Measurements from ENCODE around the gene GASK1A. TPM values are rescaled to one million over a fixed set of nuclear protein-coding genes. Genes with fewer than 3 reads are reported as not detected.

The GASK1A gene
- total and polyA plus RNA-seq, 10 of the 15 experiments (the other 5 are each of a cell fraction or from before 2014, with no cell fraction given) = 0.18 TPM; not detected in 9

- TF ChIP-seq, protein P1, sequence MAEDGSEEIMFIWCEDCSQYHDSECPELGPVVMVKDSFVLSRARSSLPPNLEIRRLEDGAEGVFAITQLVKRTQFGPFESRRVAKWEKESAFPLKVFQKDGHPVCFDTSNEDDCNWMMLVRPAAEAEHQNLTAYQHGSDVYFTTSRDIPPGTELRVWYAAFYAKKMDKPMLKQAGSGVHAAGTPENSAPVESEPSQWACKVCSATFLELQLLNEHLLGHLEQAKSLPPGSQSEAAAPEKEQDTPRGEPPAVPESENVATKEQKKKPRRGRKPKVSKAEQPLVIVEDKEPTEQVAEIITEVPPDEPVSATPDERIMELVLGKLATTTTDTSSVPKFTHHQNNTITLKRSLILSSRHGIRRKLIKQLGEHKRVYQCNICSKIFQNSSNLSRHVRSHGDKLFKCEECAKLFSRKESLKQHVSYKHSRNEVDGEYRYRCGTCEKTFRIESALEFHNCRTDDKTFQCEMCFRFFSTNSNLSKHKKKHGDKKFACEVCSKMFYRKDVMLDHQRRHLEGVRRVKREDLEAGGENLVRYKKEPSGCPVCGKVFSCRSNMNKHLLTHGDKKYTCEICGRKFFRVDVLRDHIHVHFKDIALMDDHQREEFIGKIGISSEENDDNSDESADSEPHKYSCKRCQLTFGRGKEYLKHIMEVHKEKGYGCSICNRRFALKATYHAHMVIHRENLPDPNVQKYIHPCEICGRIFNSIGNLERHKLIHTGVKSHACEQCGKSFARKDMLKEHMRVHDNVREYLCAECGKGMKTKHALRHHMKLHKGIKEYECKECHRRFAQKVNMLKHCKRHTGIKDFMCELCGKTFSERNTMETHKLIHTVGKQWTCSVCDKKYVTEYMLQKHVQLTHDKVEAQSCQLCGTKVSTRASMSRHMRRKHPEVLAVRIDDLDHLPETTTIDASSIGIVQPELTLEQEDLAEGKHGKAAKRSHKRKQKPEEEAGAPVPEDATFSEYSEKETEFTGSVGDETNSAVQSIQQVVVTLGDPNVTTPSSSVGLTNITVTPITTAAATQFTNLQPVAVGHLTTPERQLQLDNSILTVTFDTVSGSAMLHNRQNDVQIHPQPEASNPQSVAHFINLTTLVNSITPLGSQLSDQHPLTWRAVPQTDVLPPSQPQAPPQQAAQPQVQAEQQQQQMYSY (CRISPR knock-in tag; IDR thresholded peaks at IDR 0.05) = no peak
- CTCF ChIA-PET = no interaction called here
- Histone ChIP-seq H4K20me1 (ENCODE audit: control insufficient read depth, insufficient read depth) (no peaks in the 10 kb centered on the region), H3K36me3 (ENCODE audit: control insufficient read depth in 2 of 2, insufficient read depth in 2 of 2, low read length in 1 of 2) (no peaks in the 10 kb centered on the region), H3K4me2 (ENCODE audit: control insufficient read depth, insufficient read depth) (no peak overlapping the region), H3K79me2 (ENCODE audit: control insufficient read depth, insufficient read depth, low read length) (no peaks in the 10 kb centered on the region), H3K9me3 (replicated peaks; ENCODE audit: control insufficient read depth, insufficient read depth, low read length) (peaks cover 18% of the 10 kb centered on the region; the same call in 2 of the 3 replicates), H3K4me3 (no peak overlapping the region), H3K9ac (ENCODE audit: control insufficient read depth, insufficient read depth, low read length) (no peak overlapping the region), H3K27ac (ENCODE audit: control insufficient read depth, insufficient read depth) (no peak overlapping the region), H3K27me3 (replicated peaks in 1 of 2; ENCODE audit: control insufficient read depth in 2 of 2, insufficient read depth in 2 of 2, low read length in 1 of 2) (no peaks in the 10 kb centered on the region), H2AFZ (ENCODE audit: control insufficient read depth, low read depth, low read length) (no peak overlapping the region), H3K4me1 (ENCODE audit: control insufficient read depth, insufficient read depth, low read length) (no peaks in the 10 kb centered on the region)
- DNase-seq (ENCODE audit: low read depth, low spot score) (no peak), ATAC-seq (no peak), FAIRE-seq (no peak)
- intact Hi-C loops (cut with micrococcal nuclease; ENCODE audit: unreplicated experiment) (no loop called here), in situ Hi-C loops (cut with MboI) (no loop called here)
- SMC1A ChIA-PET (ENCODE audit: uncharacterized antibody, unreplicated experiment) = no interaction called here
- RAD21 ChIA-PET (ENCODE audit: unreplicated experiment) = no interaction called here
- BruUV-seq (replicated peaks) = no TSS peak
- POLR2A ChIA-PET = no interaction called here
- WGBS (ENCODE audit: insufficient coverage, insufficient replicate concordance, low lambda C conversion rate, missing lambda C conversion rate) = 100% methylated on average over 1 of the region's 1 CpG
These were observed 36.5 kb downstream of the GASK1A start for GRCh38 chr3:43015572-43015971.

- POLR2A ChIA-PET = no interaction called here
- WGBS (ENCODE audit: insufficient coverage, insufficient replicate concordance, low lambda C conversion rate, missing lambda C conversion rate) = 15% methylated on average over 5 of the region's 5 CpGs
- in situ Hi-C loops (cut with MboI) (no loop called here), intact Hi-C loops (cut with micrococcal nuclease; ENCODE audit: unreplicated experiment) (no loop called here)
- Histone ChIP-seq H4K20me1 (ENCODE audit: control insufficient read depth, insufficient read depth) (no peaks in the 10 kb centered on the region), H2AFZ (ENCODE audit: control insufficient read depth, low read depth, low read length) (no peak overlapping the region), H3K4me2 (ENCODE audit: control insufficient read depth, insufficient read depth) (no peak overlapping the region), H3K4me3 (no peak overlapping the region), H3K79me2 (ENCODE audit: control insufficient read depth, insufficient read depth, low read length) (no peaks in the 10 kb centered on the region), H3K27ac (ENCODE audit: control insufficient read depth, insufficient read depth) (no peak overlapping the region), H3K9ac (ENCODE audit: control insufficient read depth, insufficient read depth, low read length) (no peak overlapping the region), H3K36me3 (ENCODE audit: control insufficient read depth in 2 of 2, insufficient read depth in 2 of 2, low read length in 1 of 2) (no peaks in the 10 kb centered on the region), H3K27me3 (replicated peaks in 1 of 2; ENCODE audit: control insufficient read depth in 2 of 2, insufficient read depth in 2 of 2, low read length in 1 of 2) (no peaks in the 10 kb centered on the region), H3K4me1 (ENCODE audit: control insufficient read depth, insufficient read depth, low read length) (no peaks in the 10 kb centered on the region), H3K9me3 (replicated peaks; ENCODE audit: control insufficient read depth, insufficient read depth, low read length) (peaks cover 18% of the 10 kb centered on the region; the same call in 2 of the 3 replicates)
- RAD21 ChIA-PET (ENCODE audit: unreplicated experiment) = no interaction called here
- CTCF ChIA-PET = no interaction called here
- BruUV-seq (replicated peaks) = no TSS peak
- no peak for ATAC-seq
- DNase-seq (ENCODE audit: low read depth, low spot score) = no peak
- SMC1A ChIA-PET (ENCODE audit: uncharacterized antibody, unreplicated experiment) = no interaction called here
- no peak for FAIRE-seq
- no peak for TF ChIP-seq TCF7 (IDR thresholded peaks at IDR 0.05; ENCODE audit: borderline replicate concordance)
- TF ChIP-seq RBBP5 (conservative IDR thresholded peaks at IDR 0.05) = no peak
- TF ChIP-seq BRCA1 (IDR thresholded peaks at IDR 0.05; ENCODE audit: low read depth, low read length) = no peak
- TF ChIP-seq ZNF384 (IDR thresholded peaks at IDR 0.05; ENCODE audit: borderline replicate concordance, low read depth, low read length) = no peak
- no peak for TF ChIP-seq RELA (IDR thresholded peaks at IDR 0.05; ENCODE audit: borderline replicate concordance, partially characterized antibody)
- no peak for TF ChIP-seq MXI1 (IDR thresholded peaks at IDR 0.05; ENCODE audit: low read depth, low read length)
- TF ChIP-seq CHD4 (IDR thresholded peaks at IDR 0.05) = no peak
- TF ChIP-seq ZNF687 (IDR thresholded peaks at IDR 0.05) = no peak
These were observed 37.1 kb downstream of the GASK1A start for GRCh38 chr3:43015991-43016865.

Data from GM12878 (cell line).